HG02885 (cell line): ENCODE results near the gene CELA2B.
"Not testable (repeated sequence)": the region's sequence is repeated elsewhere in the genome, so short reads cannot be mapped to it uniquely, and the experiment has no call there.

Experiments
- ATAC-seq: cut with Tn5 transposase; IDR thresholded peaks from one replicate; pipeline ENCODE4 v1.9.1; 2021; ENCODE audit warnings: mild to moderate bottlenecking; ENCODE audit not compliant: unreplicated experiment, poor library complexity

The CELA2B gene

DNA sequence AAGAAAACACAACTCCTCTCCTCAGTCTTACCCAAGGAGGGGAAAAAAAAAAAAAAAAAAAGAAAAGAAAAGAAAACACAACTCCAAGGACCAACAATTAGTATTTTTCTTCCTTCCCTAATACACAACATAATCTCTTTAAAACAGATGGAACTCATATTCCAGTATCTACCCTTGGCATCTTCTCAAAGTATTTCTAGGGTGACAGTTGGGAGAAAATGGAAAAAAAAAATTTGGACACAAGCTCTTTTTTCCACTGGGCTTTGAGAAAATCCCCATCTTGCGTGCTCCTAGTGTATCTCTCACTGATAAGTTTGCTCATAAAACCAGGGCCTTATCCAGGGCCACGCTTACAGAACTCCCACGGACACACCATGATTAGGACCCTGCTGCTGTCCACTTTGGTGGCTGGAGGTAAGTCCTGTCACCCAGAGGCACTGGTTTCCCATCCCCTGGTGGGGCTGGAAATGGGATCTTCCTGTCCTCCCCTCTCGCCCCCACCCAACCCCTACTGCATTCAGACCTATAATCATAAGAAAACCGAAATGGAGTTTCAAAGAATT is at the start of gene CELA2B:
Gene CELA2B, plus strand, starts transcription at position 353 of the 563 bp plus-strand sequence. Its CDS starts 22 bp downstream, at position 375.
- ATAC-seq = no peak

DNA sequence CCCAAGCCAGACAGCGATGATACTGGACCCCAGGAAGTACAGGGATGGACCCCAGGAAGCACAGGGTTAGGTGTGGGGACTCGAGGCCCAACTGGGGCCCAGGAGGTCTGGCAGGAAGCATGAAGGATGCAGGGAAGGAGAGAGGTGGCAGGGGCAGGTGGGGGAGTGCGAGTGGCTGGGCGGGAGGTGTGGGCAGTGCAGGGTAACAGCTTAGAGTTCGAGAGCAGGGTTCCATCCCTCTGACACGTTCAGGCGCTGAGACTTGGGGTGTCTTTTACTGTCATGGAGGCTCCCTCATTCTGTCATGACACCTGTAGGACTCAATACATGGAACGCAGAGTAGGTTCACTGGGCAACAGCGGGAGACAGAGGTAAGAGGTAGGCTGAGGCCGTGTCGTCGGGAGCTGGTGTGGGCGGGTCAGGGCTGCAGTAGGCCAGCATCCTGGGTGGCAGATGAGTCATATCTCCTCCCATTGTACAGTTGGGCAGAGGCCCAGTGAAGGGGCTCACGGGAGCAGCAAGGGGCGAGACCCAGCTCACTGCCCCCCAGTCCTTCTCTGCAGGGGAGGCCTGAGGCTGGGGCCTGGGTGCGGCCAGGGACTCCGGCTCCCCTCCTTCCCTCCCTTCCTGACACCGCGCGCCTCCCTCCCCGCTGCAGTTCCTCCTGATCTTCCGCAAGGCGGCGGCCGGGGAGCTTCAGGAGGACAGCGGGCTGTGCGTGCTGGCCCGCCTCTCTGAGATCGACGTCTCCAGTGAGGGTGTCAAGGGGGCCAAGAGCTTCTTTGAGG is 49.2 kb upstream of the CELA2B start:
- no peak for ATAC-seq

DNA sequence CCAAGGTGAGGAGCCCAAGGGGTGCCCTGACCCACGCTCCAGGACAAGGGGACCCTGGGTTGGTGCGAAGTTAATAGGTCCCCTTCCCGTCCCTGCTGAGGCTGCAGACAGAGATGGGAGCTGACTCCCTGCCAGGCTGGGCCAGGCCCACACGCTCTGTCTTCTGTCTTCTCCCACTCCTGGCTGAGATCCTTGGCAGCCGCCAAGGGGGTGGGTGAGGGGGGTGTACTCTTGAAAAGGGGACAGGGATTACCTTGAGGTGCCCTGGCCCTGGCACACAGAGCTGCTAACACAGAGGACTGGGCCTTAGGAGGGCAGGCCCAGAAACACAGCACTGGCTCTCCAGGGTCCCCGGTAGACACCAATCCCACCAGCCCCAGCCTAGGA is 48.6 kb upstream of the CELA2B start:
- ATAC-seq = no peak

DNA sequence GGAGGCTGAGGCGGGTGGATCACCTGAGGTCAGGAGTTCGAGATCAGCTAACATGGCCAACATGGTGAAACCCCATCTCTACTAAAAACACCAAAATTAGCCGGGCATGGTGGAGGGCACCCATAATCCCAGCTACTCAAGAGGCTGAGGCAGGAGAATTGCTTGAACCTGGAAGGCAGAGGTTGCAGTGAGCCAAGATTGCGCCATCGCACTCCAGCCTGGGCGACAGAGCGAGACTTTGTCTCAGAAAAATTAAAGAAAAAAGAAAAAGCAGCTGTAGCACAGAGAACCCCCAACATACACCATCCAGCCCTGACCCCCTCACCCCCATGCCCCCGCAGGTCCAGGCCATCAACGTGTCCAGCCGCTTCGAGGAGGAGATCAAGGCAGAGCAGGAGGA is 47.7 kb upstream of the CELA2B start:
- not testable (repeated sequence) for ATAC-seq

DNA sequence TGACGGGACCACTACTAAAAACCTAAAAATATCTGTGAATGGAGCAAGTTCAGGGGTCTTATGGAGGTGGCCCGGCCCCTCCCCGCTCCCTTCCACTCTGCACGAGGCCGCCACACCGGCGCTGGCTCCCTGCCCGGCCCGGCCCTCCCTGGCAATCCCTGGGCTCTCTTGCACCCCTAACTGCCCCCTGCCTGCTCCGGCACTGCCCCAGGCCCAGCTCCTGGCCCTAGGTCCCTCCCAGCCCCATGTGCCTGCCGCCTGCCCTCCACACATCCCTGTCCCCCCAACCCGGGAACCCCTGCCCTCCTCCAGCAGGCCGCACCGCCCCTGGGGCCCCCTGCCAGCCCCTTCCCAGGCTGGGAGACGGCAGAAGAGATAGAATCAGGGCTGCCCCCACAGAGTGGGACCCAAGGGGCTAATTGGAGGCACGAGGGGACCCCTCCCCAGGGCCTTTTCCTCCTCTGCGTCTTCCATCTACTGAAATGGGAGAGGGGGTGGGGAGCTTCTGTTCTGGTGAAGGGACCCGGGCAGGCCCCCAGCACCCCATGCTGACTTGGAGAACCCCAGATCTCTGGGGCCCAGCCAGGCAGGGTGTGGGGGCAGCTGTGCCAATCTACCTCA is 47.0 kb upstream of the CELA2B start:
- no peak for ATAC-seq

DNA sequence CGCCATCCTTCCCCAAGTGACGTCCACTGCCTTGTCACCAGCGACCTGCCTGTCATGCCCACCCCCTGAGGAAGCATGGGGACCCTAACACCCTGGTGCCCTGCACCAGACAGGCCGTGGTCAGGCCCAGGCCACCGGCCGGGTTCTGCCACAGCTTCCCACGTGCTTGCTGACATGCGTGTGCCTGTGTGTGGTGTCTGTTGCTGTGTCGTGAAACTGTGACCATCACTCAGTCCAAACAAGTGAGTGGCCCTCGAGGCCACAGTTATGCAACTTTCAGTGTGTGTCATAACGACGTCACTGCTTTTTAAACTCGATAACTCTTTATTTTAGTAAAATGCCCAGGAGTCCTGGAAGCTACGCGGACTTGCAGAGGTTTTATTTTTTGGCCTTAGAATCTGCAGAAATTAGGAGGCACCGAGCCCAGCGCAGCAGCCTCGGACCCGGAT is 46.2 kb upstream of the CELA2B start:
- ATAC-seq = no peak

DNA sequence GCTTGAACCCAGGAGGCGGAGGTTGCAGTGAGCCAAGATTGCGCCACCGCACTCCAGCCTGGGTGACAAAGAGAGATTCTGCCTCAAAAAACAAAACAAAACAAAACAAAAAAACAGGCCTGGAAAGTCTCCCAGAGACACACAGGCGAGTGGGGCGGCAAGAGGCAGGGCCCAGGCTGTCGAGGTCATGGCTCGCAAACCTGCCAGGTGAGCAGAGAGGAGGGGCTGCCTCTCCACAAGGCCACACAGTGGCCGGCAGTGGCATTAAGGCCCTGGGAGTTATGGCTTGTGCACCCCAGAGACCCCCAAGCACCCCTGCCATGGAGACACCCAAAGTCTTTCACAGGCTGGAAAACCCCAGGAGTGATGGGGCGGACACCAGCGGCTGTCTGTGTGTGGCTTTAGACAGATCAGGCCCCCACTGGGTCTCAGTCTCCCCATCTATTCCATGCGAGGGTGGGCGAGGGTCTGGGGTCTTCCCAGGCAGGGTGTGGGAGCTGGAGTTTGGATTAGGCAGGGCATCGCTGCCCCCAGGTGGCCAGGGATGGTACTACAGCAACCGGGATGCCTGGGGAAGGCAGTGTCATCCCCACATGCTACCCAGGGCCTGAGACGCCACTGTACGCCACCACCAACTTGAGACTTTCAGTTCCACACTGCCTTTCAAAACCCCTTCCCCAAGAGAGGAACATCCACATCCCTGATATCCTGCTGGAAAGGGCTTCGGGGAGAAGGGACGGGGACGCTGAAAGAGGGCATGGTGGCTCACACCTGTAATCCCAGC is 44.9 kb upstream of the CELA2B start:
- no peak for ATAC-seq

DNA sequence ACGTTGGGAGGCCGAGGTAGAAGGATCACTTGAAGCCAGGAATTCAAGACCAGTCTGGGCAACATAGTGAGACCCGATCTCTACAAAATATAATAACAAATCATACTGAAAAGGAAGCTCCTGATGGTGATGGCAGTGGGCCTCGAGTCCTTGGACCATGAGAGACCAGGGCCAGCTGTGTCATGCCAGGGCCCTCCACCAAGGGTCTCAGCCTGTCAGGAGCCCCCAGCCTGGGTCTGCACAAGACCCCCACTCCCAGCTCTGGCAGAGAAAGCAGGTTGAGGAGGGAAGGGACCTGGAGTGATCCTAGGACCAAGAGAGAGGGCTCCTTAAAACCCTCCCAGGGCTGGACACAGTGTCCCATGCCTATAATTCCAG is 44.3 kb upstream of the CELA2B start:
- ATAC-seq = no peak

DNA sequence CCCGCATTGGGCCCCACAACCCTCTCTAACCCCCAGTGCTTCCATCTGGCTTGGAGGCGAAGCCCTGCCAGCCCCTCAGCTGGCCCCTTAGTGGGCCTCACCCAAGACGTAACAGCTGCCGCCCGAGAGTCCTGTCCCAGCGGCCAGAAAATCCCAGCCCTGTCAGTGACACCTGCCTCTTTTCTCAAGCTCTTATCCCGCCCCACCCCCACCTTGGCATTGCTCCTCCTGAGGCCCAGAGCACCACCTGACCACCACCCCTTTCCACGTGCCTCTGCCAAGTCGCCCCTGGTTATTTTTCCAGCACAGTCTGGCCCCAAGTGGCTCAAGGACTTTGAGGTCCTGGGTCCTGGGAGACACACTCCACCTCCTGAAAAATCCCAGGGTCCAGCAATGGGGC is 43.6 kb upstream of the CELA2B start:
- ATAC-seq = no peak

DNA sequence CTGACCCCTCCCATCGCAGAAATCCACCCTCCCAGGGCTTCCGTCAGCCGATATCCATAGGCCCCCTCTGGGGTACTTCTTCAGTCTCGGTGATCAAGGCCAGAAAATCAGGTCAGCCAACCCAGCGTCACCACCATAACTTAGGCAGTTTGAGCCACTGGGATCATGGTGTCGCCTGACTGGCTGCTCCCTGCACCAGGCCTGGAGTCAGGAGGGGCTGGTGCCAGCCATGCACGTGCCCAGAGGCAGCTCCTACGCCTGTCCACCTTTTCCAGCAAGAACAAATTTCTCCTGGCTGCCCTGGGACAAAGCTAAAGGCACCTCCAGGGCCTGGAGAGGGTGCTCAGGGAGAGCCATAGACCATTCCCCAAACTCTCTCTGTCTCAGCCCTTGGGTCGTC is 42.4 kb upstream of the CELA2B start:
- ATAC-seq = no peak

DNA sequence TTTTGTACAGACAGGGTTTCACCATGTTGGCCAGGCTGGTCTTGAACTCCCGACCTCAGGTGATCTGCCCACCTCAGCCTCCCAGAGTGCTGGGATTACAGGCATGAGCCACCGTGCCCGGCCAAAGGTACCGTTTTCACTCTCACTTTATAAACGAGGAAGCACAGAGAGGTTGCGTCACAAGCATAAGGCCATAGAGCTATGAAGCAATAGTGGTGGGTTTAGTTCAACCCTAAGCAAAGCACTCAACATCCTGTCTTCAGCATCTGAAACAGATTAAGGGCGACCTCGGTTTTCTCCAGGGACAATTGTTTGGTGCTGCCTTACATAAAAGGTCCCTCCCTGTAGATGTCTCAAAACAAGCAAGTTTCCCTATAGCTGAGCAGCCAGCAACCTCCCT is 41.2 kb upstream of the CELA2B start:
- not testable (repeated sequence) for ATAC-seq

DNA sequence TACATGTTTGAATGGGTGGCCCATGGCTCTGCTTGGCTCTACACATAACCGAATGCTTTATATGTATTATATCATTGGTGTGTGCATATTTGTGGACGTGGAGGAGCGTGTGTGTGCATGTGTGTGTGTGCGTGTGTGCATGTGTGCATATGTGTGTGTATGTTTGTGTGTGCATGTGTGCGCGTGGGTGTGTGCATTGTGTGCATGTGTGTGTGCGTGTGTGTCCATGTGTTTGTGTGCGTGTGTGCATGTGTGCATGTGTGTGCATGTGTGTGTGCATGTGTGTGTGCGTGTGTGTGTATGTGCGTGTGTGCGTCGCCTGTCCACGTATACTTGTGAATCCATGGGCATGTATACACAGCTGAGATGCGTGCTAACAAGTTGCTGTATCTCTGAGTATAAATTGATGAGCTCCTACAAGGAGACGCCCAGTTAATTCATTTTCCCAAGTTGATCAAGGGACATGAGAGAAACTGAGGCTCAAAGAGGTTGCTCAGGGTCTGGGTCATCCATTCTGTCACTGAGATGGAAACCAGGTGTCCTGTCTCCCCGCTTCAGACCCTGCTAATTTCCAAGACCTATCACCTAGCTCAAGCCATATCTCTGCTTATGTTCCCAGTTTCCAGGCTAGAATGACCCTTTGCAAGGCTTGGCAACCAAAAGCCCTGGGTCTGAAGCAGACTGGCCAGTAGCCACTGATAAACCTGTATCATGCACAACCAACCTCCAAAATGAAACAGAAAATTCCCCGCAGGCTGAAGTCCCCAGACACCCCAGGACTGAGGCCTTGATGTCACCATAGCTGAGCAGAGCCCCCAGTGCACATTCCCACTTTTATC is 40.4 kb upstream of the CELA2B start:
- ATAC-seq = no peak

DNA sequence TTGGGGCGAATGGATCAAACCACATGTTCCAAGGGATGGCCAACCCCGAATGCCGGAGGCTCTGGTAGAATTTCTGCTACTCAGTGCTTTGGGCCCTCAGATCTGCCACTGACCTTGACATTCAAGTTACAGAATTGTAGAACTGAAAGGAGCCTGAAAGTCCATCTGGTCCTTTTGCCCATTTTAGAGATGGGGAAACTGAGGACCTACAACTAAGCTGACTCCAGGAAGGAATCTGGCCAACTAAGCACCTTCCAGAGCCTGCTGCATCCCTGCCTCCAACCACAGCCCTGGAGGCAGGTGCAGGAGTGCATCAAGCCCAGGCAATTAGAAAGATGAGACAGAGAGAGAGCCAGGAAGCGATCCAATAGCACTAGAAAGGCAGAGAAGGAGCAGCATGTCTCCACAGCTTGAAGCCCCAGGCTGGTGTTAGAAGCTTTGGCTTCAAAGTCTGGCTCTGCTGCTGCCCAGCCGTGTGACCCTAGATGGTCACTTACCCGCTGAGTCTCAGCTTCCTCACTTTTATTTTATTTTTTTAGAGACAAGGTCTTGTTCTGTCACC is 38.9 kb upstream of the CELA2B start:
- ATAC-seq = no peak

DNA sequence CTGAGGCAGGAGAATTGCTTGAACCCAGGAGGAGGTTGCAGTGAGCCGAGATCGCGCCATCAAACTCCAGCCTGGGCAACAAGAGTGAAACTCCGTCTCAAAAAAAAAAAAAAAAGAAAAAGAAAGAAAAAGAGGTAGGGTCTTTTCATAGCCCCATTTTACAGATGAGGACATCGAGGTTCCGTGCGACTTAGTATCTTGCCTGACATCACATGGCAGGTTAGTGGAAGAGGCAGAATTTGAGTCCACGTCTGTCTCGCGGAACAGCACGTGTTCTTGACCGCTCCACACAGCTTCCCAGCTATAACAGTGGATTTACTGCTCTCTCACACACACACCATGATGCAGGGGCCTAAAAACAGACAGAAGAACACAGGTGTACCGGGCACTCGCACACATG is 36.6 kb upstream of the CELA2B start:
- ATAC-seq = no peak

DNA sequence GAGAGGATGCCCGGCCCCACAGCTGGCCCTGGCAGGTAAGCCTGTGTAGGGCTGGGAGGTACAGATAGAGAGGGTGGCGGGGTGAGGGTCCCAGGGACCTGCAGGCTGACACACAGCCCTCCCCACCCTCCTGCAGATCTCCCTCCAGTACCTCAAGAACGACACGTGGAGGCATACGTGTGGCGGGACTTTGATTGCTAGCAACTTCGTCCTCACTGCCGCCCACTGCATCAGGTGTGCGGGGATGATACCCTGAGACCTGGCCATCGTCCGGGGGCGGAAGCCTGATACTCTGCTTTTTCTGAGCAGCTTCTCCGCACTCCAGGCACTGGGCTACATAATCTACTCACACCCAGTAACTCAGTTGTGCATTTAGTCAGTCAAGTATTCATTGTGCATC is 35.5 kb upstream of the CELA2B start:
- ATAC-seq = no peak

DNA sequence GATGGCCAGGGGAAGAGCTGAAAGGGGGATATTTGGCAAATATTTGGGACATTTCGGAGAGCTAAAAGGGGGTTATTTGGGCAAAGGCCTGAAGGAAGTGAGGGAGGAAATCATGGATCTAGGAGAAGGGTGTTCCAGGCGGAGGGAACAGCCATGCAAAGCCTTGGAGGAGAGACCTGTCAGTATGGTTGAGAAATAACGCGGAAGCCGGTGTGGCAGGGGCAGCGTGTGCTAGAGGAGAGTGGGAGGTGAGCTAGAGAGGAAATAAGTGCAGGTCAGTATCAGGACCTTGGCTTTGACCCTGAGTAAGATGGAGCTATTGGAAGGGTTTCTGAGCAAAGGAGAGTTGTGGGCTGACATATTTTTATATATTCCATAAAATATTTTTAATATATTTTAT is 34.7 kb upstream of the CELA2B start:
- no peak for ATAC-seq

DNA sequence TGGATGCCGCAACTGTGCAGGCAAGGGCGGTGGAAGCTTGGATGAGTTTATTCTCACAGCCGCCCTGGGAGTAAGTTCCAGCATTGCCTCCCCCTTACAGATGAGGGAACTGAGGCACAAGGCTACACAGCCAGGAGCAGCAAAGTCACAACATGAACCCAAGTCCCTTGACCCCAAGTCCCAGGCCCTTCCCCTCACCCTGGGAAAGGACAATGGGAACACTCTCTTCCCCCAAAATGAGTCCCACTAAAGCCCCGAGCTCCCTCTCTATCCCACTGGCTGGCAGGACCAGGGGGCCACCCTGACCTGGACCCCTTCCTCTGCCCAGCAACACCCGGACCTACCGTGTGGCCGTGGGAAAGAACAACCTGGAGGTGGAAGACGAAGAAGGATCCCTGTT is 33.8 kb upstream of the CELA2B start:
- ATAC-seq = no peak

DNA sequence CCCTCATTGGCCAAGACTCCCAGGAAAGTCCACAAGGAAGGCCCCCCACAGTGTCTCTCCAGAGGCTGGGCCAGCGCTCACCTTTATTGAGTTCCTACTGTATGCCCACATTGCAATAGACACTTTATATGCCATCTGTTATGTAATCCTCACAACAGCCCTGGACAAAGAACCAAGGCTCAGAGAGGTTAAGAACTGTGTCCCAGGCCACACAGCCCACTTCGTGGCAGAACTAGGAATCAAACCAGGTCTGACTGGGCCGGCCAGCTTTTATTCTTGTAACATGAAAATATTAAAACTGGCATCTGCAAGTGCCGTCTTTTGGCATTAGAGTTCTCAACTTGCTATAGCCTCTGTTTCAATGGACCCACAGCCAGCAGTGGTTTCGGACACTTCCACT is 33.1 kb upstream of the CELA2B start:
- ATAC-seq = no peak

DNA sequence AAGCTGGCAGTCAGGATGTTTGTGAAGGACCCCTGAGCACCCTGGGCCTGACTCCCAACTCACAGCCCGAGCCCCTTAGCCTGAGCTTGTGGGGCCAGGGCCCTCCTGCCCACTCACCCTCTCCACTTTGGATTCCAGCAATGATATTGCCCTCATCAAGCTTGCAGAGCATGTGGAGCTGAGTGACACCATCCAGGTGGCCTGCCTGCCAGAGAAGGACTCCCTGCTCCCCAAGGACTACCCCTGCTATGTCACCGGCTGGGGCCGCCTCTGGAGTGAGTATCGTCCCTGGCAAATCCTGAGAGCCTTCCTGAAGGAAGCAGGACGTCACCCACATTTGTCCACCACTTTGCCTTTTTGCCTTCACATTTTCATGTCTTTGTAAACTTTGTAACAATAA is 32.6 kb upstream of the CELA2B start:
- no peak for ATAC-seq
